SK-N-DZ (cell line): Measurements from ENCODE around the gene HEMGN.
A peak's percentile ranks its signal among the peaks of the same experiment; 100 is the strongest.

ENCODE experiments used
- DNase-seq: peaks from one replicate; pipeline ENCODE4 v3.0.0-alpha.2; 2015; ENCODE audit warnings: low spot score

HEMGN gene

GRCh38 chr9:97933297-97933998 is 4.5 kb downstream of the HEMGN start:
- no peak for DNase-seq

DNA sequence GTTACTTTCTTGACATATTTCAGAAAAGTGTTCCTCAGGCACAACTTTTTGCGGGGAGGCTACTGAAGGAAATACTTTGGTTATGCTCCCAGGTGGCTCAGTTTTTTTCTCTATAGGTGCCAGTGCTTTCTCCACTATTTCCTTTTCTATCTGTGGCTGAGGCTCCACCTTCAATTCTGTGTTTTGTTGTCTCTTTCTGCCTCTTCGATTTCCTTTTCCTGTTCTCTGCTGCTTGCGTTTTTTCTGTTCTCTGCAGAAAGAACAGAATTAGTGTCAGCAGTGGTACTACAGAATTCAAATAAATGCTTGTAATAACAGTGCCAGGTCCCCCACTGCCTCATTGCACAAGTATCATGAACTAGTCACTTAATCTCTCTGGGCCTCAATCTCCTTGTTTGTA is 7.0 kb downstream of the HEMGN start:
- DNase-seq: no peak

GRCh38 chr9:97928986-97929604 is 8.9 kb downstream of the HEMGN start:
- no peak for DNase-seq

- no peak for DNase-seq
Measured at GRCh38 chr9:97925497-97926334, 12.3 kb downstream of the HEMGN start.

- no peak for DNase-seq
Measured at GRCh38 chr9:97924386-97924785, 13.6 kb downstream of the HEMGN start.

GRCh38 chr9:97923529-97924108 is 14.4 kb downstream of the HEMGN start:
- peak; percentile 77 for DNase-seq

DNA sequence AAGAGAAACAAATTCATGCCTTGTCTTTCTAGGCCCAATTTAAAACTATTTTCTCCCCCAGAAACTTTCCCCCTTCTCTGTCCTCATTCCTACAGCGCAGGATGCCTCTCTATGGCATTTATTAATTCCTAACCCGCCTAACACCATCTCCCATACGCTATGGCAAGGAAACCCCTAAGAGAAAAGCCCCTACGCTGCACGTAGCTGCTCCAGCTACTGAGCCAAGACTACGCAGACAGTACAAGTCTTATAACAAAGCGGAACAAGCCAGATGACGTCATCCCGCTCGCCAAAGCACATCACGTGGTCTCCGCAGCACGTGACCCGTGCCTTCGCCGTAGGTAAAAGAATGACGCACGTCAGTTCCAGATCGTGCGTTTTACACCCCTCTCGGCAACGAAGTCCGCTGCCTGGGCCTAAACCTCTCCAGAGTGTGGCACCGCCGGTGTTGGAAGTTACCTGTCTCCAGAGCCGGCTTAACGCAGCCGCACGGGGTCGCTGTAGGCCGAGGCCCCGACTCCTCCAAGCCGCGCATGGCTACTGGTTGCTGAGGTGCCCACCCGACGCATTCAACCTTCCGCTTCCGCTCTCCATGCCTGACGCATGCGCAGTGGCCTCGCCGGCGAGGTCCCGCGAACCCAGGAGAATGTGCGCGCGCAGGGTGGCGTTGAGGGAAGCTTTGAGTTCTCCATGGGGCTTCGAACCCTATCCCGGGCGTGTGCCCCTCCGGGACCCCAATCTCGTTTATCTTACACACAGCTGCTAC is 15.8 kb downstream of the HEMGN start, which contains the start of gene TRMO:
TSS of gene TRMO (minus strand) at position 542 of the 766 bp plus-strand sequence. CDS start at position 535, 7 bp downstream.
- peak; percentile 97 for DNase-seq

- DNase-seq: peak; percentile 15
Measured at GRCh38 chr9:97919217-97919813, 18.7 kb downstream of the HEMGN start.

GRCh38 chr9:97918611-97919010 is 19.4 kb downstream of the HEMGN start:
- no peak for DNase-seq

DNA sequence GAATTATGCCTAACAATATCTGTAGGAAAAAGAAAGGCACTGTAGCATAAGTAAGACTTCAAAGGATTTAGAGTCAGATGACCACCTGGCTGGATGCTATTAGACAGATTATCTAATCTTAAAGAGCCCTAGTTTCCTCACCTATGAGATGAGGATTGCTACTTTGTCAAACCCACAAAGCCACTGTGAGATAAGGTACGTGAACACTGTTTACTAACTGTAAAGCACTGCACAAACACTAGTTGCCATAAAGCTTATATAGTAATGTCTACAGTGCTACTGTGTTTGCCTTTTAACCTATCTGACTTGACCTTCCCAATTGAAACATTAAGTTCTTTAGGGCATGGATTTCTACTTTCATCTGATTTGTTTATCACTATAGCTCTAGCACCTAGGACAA is 26.0 kb downstream of the HEMGN start:
- no peak for DNase-seq

DNA sequence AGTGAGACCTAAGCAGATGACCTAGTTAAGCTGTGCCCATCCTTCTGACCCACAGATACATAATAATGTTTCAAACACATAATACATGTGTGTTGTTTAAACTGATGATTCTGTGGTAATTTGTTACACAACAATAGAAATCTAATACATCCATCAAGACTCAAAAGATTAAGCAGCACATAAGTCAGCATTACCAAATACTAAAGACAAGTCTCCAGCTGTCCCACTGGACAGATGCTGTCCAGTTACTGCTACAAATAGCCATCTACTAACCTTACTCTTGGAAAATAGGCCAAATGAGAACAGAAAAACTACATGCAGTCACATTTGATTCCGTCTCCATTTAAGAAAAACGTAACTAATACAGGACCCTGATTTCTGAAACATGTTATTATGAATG is 26.4 kb downstream of the HEMGN start:
- DNase-seq: no peak

DNA sequence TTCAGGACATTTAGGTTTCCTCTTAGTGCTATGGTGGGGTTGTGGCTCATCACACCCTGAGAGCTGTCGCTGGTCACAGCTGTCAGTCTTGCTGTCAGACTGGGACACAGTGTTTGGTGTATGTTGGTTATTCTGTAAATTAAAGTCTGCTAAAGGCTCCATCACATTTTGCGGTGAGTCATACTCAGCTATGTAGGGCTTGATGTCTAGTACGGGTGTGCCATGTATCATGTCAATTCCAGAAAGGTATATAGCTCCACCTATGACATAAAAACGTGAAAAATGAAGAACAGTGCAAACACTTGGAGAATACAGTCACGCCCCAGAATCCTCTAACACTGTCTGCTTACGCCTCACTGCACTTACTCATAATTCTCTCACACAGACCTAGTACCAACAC is 27.6 kb downstream of the HEMGN start:
- DNase-seq: no peak

DNA sequence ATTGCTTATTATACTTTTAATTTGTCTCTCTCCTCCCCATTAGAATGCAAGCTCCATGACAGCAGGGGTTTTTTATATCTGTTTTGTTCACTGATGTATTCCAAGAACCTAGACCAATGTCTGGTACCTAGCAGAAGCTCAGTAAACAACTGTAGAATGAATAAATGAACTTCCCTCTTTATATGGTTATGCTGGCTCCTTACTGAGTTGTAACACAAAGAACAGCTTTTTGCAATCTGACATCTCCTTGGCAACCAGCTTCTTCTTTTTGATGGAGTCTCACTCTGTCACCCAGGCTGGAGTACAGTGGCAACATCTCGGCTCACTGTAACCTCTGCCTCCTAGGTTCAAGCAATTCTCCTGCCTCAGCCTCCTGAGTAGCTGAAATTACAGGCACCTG is 29.3 kb downstream of the HEMGN start:
- DNase-seq: no peak

- no peak for DNase-seq
Measured at GRCh38 chr9:97907632-97908031, 30.3 kb downstream of the HEMGN start.

DNA sequence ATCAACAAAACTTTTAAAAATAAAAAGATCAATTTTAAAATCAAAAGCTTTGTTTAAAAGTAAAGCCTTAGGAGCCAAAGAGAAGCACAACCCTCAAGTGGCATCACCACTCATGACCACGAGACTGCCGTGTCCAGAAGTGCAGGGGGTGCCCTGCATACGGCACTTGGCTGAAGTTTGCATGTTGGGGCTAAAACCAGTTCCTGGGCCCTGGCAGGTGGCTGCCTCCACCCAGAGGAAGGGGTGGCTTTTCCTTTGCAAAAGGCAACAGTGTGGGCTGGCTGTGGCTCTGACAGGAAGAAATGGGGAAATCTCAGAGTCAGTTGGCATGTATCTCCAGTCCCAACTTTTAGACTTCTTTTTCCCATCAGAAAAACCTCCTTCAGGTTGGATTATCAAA is 30.9 kb downstream of the HEMGN start:
- DNase-seq: no peak

- no peak for DNase-seq
Measured at GRCh38 chr9:97906236-97906831, 31.6 kb downstream of the HEMGN start.

GRCh38 chr9:97905228-97905627 is 32.7 kb downstream of the HEMGN start:
- no peak for DNase-seq

DNA sequence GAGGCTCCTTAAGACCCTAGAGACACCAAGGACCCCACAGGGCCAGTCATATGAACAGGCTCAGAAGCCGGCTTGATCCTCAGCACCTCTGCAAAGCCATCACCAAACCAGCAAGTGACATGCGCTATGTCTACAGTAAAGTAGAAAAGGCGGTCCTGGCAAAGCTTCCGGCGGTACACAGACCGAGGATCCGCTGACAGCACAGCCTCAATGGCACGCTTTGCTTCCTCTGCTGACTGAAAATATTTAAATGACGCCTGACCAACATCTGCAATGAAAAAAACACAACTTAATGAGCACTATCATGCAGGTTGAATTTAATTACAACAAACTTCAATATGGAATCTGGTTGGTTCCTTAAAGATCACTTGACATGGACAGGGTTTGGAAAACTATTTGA is 33.2 kb downstream of the HEMGN start:
- no peak for DNase-seq

- no peak for DNase-seq
Measured at GRCh38 chr9:97903177-97903576, 34.8 kb downstream of the HEMGN start.

GRCh38 chr9:97900738-97901565 is 37.0 kb downstream of the HEMGN start:
- peak; percentile 24 for DNase-seq
